Thyroid gland (tissue), 4 donors: ENCODE results near the gene ATF4.

Experiments
- POLR2A ChIP-seq, 2 donors: fragments of 450-650 bp; IDR thresholded peaks; one replicate each; pipeline ENCODE4 v1.6.1; 2017; ENCODE audit warnings: antibody characterized with exemption in 2 of 2, mild to moderate bottlenecking in 2 of 2, moderate library complexity in 1 of 2
- TF ChIP-seq, protein P1 (sequence below), 6 experiments: fragments of 200-600 bp in 3 of 6; fragments of 450-650 bp in 3 of 6; sonication (generic) in 3 of 6; IDR thresholded peaks; one replicate each; pipeline ENCODE4 v1.5.1; 2016 to 2019; ENCODE audit warnings: antibody characterized with exemption in 6 of 6, mild to moderate bottlenecking in 2 of 6, inconsistent platforms in 1 of 6, moderate library complexity in 1 of 6

DNA sequence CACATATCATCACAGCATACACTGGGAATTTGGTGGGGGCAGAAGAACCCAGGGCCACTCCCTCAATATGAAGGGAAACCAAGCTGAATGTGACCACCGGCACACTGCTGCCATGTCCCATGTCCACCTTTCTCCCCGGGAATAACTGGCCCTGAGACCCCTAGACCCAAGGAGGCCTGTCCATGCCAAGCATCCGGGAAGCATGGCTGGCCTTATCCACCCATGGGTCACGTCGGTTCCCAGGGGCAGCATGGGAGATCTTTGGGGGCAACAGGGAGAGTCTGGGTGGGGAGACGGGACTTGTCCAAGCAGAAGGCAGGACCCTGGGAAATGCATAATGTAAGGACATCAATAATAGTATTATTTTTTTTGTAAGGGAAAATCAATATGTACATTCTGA, 28.7 kb upstream of the ATF4 start:
- TF ChIP-seq POLR2A (IDR thresholded peaks at IDR 0.05) = no peak
- TF ChIP-seq, protein P1, sequence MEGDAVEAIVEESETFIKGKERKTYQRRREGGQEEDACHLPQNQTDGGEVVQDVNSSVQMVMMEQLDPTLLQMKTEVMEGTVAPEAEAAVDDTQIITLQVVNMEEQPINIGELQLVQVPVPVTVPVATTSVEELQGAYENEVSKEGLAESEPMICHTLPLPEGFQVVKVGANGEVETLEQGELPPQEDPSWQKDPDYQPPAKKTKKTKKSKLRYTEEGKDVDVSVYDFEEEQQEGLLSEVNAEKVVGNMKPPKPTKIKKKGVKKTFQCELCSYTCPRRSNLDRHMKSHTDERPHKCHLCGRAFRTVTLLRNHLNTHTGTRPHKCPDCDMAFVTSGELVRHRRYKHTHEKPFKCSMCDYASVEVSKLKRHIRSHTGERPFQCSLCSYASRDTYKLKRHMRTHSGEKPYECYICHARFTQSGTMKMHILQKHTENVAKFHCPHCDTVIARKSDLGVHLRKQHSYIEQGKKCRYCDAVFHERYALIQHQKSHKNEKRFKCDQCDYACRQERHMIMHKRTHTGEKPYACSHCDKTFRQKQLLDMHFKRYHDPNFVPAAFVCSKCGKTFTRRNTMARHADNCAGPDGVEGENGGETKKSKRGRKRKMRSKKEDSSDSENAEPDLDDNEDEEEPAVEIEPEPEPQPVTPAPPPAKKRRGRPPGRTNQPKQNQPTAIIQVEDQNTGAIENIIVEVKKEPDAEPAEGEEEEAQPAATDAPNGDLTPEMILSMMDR (IDR thresholded peaks at IDR 0.05) = no peak
